NT2/D1 (cell line): ENCODE measurements around the gene ZDHHC4.

Experiments
- SUZ12 ChIP-seq: IDR thresholded peaks from 2 replicates; pipeline ENCODE4 v1.6.1; 2011; ENCODE audit not compliant: insufficient read length, insufficient read depth; ENCODE audit errors: extremely low read depth
- YY1 ChIP-seq: IDR thresholded peaks from 2 replicates; pipeline ENCODE4 v1.6.1; 2011; ENCODE audit not compliant: insufficient read length, insufficient read depth

- TF ChIP-seq SUZ12: no peak
- no peak for TF ChIP-seq YY1
These were observed 21.1 kb upstream of the ZDHHC4 start for GRCh38 chr7:6556196-6556595.
